NK-92 treated with Interleukin-12 subunit alpha and Interleukin-12 subunit beta, amount 100 ng/mL, for 24 hours (cell line): ENCODE results near the gene PIMREG.

Experiments used
- DNase-seq: peaks from one replicate; lab custom pipeline; 2025; lab: John Stamatoyannopoulos, UW

Gene PIMREG

DNA sequence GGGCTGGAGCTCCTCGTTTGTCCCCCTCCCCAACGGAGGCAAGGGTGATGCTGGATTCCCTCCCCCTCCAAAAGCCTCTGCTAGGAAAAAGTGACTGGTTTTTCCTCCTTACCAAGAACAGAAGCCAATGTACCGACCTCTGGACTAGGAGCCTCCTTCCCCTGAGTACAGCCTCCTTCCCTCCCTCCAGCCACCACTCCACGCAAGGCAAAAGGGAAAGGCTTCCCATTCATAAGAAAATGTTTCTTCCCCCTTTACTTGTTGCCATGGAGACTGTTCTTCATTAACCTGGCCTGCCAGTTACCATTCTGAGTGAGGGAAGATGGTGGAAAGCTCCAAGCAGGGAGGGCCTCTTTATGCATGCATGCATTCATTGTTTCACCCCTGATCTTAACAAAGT is 4.3 kb upstream of the PIMREG start:
- DNase-seq, result no peak

DNA sequence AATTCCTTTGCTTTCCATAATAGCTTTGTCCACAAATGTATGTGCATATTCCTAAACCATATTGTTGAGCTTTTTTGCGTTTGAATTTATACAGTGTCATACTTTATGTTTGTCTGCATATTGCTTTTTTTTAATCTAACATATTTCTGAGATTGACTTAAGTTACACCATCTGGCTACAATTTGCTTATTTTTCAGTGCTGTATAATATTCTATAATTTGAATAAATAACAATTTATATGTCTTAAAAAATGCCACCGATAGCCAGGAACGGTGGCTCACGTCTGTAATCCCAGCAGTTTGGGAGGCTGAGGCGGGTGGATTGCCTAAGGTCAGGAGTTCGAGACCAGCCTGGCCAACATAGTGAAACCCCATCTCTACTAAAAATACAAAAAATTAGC is 1.5 kb upstream of the PIMREG start:
- DNase-seq, result no peak

DNA sequence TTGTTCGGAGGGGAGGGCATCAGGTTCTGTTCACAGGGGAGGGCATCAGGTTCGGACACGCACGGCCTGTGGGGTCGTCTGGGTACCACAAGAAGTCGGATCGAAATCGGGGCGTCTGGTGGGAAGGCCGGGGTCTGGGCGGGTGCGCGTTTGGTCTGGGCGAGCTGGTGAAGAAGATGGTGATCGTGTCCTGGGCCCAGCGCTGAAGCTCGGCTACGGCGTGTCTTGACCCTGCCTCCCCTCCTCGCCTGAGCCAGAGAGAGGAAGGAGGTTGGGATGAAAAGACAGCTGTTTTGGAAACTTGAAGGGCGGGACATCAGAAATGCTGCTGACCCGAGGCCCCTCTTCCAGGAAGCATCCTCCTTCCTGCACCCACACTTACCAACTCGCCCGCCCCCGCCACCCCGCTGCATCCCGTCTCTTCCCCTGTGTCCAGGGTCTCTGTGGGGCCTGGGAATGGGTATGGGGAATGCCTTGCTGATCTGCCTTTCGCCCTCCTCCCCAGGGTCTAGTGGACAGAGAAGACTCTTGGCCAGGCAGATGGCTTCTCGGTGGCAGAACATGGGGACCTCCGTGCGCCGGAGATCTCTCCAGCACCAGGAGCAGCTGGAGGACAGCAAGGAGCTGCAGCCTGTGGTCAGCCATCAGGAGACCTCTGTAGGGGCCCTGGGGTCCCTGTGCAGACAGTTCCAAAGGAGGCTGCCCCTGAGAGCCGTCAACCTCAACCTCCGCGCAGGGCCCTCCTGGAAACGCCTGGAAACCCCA is 498 bp downstream of the PIMREG start:
- DNase-seq, result no peak

DNA sequence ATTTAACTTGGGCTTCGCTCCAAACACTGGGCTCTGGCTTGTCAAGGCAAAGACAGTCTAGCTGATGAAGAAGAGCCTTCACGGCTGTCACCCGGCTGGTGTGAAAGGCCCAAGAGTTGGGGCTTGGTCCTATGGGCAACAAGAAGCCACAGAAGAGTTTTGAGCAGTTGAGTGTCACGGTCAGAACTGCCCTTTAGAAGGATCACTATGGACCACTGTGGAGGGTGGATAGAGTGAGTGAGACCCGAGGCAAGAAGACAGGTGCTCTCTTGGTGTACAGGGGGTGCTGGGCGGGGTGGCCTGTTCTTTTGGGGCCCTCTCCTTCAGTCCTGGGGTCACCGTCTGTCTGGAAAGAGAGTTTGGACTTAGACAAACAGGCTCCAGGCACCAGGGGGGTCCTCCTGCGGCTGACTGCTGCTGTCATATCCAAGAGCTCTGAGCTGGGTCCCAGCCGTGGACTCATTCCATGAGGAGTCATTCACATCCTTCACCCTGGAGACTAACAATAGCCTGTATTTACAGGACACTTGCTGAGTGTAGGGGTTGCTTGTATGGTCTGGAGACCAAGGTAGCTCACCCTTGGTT is 2.4 kb downstream of the PIMREG start:
- no peak for DNase-seq

DNA sequence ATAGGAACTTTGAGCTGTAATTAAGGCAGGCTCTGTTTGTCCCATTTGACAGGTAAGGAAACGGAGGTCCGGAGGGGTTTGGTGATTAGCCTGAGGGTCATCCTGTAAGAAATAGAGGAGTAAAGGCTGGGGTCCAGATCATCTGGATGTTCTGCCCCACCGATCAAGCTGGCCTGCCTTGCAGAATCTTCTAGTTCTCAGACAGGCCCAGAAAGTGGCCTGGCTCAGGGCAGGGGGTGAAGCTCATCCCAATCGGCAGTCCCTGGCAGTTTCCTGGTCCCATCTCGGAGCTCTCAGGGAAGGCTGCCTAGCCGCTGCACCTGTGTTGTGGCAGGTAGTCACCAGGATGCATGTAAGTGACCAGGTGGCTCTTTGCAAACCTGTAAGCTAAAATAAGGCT is 4.2 kb downstream of the PIMREG start:
- no peak for DNase-seq

DNA sequence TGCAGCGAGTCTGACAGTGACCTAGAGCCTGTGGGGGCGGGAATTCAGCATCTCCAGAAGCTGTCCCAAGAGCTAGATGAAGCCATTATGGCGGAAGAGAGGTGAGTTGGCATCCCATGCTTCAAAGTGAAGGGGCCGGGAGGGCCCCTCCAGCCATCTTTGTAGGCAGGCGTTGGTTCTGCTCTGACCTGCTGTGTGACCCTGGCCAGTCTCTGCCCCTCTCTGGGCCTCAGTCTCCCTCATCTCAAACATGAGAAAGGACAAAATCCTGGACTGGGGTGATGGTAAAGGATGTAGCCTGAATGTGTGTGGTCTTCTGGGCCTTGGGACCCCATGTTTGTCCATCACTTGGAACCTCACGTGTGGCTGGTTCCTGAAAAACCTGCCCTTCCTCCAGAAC is 5.1 kb downstream of the PIMREG start:
- DNase-seq, result no peak

DNA sequence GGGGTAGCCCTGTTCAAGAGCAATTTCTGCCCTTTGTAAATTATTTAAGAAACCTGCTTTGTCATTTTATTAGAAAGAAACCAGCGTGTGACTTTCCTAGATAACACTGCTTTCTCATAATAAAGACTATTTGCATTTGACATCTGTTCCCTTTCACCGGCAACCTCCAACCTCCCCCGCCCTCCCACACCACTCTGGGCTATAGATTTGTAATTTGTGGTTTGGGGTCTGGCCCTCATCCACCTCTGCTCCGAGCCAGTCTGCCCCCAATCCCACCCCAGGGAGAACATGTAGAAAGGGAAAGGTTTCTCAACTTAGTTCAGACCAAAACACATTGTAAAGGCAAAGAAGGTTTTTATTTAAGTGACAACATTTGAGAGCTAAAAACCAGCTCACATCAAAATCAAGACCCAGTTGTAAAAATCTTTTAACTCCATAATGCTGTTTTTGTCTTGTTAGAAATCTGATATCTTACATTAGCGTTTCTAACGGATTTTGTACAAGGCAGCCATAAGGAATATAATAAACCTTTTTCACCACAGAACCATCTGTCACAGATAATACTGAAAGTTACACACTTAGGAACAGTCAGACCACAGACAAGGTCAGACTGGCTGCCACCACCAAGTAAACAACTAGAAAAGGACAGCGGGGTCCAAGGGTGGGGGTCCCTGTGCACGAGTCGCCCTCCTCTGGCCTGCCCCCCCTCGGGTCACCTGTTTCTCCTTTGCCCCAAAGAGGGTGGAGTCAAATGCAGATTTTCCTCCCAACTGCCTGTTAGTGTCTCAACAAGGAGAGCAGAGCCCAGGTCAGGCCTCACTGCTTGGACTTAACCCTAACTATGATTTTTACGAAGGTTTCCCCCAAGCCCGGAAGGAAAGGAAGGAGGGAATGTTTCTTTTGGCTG is 6.9 kb downstream of the PIMREG start:
- DNase-seq, result no peak

DNA sequence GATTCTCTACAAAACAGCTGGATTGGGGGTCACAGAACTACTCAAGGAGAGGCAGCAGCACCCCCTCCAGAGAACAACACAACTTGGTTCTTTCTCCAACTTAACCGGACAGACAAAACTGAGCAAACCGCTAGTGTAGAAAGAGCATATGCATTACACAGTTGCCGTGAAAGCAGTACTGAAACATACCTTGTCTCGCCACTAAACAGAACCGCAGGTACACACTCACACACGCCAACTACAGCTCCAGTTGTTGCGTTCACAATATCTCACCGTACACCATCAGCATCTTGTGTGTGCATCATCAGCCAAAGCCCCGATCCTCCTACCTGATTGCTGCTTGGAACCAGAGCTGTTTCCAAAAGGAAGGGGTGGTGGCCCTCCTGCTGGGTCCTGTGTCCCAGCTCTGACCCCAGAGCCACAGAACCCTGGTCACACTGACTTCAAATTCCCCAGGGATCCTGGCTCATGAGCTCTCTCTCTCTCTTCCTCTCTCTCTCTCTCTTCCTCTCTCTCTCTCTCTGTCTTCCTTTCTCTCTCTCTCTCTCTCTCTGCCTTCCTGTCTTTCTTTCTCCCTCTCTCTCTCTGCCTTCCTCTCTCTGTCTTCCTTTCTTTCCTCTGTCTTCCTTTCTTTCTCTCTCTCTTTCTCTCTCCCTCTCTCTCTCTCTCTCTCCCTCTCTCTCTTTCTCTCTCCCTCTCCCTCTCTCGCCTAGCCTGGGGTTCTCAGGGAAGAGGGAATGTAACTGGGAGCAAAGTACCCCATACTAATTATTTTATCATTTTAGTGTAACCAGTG is 8.4 kb downstream of the PIMREG start:
- no peak for DNase-seq

DNA sequence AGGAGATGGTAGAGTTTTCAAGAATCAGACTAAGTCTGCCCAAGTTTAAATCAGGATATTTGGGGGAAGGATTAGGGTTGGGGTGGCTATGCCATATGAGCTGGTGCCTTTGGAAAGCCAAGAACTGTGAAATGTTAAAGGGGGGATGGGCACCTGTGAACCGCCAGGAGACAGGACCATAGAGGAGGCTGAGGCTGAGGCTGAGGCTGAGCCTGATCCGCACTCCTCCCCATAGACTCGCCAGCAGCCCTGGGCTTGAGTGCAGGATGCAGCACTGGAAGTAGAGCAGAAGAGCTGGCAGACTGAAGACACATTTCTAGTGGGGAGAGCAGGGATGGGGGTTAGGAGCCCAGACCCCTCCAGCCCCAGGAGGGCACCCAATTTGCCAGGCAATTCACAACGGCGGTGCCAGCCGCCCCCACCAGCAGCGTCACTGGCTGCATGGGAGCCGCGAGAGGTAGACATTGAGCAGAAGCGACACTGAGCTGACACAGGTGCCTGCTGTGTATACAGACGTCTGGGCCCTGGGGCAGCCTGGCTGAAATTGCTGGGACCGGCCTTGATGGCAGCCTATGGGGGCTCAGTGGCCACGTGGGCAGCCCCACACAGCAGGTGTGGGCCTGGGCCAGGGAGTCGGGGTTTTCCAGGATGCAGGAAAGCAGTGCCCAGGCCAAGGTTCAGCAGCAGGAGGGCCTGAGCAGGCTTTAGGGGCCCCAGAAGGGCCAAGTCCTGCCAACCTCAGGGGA is 9.2 kb downstream of the PIMREG start:
- no peak for DNase-seq

DNA sequence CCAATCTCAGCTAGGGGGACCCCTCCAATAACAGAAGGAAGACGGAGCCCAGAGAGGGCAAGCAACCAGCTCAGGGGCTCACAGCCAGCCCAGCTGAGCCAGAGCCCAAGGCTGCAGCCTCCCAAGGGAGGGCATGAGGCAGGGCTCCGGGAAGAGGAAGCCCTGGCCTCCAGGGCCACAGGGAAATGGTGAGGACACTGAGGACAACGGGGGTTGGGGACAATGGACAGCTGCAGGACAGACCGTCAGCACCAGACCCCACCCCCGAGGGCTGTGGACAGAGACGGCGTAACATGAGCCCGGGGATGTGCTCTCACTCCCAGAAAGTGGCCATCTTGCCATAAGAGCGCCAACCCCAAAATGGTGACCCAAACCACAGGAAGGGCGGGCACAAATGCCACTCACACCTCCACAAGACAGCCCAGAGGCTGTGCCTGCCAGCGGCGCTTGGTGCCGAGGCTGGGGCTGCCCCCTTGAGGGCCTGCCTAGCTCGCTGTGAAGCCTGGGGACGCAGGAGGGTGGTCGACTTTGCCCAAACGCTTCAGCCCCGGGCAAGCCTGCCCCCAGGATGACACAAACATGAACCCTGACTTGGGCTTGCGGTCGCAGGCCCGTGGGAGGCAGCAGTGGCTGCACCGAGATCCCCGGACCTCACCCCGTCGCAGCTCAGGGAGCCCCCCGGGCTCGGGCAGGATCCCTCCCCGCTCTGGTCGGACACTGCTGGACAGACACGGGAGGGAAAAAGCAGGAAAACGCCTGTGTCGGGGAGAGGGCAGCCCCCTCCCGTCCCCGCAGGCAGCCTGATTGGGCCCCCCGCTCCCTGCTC is 10.5 kb downstream of the PIMREG start:
- no peak for DNase-seq

DNA sequence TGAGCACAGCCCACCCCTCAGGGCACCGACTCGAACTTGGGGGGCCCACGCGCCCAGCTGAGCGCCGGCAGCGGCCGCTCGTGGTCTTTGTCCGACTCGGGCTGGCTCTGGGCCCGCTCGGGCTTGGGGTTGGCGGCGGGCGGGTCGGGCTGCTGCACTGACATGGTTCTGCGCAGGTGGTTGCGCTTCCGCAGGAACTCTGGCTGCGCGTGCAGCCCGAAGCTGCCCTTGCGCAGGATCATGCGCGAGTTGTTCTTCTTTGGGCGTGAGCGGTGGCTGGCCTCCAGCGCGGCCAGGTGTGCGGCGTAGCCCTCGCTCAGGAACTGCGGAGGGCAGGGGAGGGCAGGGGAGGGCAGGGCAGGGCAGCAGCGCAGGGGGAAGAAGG is 11.1 kb downstream of the PIMREG start:
- DNase-seq, result no peak

DNA sequence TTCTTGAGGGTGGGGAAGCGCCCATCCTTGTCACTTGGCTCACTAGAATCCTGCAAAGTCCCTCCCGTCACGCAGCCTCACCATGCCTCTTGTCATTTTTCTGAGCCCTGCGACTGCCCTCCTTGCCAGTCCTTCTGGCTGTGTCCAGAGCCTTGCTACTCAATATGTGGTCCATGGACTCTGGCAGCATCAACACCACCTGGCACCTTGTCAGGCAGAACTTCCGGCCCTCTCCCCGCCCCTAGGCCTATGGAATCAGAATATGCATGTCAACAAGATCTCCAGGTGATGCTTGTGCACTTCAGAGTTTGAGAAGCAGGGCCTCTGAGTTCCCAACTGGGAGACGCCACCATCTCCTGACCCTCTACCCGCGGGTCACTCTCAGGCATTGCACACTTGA is 12.1 kb downstream of the PIMREG start:
- no peak for DNase-seq

DNA sequence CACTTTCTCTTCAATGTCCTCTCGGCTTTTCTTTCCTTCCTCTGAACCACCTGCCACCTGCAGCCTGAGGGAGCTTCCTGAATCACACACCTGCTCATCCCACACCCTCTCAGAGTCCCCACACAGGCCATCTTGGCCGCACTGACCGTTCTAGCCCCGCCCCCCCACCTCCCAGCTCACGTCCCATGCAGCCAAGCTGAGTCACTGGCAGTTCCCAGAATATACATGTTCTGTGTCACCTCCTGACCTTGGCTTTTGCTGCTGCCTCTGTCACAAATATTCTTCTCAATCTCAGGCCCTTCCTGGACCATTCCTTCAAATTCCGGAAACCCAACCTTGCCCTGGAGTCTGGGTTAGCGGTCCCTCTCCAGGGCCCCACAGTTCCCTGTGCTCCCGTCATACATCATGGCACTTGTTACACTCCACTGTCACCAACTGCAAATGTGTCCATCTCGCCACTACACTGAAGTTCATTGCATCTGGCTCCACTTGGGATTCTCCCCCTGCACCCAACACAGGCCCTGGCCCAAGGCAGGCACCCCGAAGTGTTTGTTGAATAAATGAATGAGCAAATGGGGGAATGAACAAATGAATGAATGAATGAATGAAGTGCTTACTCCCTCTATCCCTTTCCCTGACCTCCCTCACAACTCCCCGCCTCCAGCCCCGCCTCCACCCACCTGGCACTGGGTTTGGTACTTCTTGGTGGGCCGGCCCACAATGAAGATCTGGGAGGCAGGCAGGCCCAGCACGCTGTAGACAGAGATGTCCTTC is 12.8 kb downstream of the PIMREG start:
- DNase-seq, result no peak

DNA sequence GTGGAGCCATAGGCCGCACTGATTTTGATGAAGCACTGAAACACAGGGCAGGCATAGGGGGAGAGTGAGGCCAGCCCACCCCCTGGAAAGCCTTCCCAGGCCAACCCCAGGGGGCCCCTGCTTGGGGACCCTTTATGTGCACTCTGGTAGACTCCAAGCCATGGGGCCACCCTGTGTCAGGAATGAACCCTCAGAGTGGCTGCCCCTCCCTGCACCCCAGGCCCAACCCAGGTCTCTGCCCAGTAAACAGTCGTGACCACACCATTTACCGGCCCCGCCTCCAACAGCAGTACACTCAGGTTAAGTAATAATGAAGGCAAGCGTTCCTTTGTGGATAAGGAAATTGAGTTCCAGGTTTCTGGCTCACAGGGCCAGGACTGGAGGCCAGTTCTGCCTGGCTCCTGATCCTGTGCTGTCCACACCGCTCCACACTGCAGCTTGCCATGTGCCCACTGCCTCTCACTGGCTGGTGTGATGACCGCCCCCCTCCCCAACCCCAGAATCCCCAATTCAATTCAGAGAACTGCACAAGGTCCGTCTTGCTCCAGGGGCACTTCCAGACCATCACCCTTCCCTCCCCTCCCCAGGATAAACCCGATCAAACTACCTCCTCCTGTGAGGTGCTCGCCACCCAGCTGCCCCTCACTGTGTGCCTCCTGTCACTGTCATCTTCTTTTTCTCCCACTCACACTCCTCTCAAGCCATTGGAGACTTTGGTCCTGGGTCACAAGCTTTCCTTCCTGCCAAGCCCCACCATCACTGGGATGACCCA is 13.6 kb downstream of the PIMREG start:
- no peak for DNase-seq

DNA sequence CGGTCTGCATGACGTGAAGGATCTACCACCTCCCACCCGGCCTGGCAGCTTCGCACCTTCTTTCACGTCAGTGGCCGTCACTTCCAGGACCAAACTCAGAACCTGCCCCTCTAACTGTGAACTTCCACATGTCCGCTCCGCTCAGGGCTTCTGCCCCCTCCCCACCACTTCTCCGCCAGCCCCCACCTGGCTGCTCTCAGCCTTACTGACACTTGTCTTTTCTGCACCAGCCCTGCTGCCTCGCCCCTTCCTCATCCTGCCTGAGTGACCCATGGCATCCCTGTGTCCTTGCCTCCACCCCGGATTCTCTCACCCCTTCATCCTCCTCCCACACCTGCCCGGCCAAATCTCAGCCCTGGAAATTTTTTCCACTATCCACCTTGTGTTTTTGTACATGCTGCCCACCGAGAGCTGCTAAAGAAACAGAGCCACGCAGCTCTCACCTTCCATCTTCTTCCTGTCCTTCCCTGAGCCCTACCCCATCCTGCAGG is 14.2 kb downstream of the PIMREG start:
- DNase-seq, result no peak

DNA sequence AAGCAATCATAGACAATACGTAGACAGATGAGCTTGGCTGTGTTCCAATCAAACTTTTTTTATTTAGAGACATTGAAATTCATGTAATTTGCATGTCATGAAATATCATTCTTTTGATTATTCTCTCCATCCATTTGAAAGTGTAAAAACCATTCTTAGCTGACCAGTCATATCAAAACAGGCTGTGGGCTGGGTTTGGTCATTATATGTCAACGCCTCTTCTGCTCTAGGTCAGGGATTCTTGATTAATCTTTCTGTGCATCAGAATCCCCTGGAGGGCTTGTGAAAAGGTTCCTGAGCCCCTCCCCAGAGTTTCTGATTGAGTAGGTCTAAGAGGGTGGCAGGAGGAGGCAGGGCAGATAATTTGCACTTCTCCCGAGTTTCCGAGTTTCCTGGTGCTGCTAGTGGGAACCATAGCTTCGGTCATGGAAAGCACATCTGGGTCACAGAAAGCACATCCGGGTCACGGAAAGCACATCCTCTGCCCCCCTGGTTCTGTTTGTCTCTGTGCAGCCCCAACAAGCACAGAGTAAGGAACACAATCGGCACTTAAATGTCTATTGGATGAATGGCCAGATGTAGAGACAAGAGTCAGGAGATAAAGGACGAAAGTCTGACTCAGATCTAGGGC is 16.4 kb downstream of the PIMREG start:
- DNase-seq, result no peak

DNA sequence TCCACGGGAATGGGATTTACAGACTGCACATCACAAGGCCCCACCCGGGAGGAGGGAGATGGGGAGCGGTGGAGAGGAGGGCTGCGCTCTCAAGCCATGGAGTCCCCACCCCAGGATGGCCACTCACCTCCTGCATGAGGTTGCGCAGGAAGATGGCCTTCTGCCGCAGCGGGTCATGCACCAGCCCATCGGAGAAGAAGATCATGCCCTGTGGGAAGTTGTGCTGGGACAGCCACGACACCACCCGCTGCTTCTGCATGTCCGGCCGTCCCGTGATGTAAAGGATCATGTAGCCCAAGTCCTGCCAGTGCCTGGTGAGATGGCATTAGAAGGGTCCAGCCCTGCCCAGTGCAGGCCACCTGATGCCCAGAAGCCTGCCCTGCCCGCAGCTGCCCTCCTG is 17.0 kb downstream of the PIMREG start:
- DNase-seq, result no peak

DNA sequence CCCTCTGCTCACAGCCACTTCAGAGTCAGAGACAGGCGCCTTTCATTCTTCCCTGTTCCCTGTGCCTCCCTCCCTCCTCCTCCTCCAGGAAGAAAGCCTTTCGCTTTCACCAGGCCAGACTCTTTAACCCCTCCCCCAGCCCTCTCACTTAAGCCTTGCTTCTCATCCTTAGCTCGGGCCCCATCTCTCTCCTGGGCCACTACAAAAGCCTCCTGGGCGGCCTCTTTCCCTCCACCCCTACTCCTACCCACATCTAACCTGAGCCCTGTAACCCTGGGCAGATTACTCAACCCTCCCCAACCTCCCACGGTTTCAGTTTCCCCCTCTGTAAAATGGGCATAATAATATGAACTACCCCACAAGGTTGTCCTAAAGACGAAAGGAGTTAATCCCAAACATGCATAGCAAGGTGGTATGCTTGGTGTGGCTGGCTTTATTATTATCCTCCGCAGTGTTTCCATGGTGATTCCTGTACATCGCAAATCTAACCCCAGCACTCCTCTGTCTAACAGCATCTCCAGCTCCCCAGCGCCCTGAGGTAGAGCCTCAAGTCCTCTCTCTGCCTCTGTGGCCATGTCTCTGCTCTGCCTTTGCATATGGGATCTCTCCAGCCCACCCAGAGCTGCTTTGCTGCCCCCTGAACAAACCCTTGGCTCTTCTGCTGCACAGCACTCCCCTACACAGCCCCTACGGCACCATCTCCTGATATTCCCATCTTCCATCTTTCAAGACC is 17.7 kb downstream of the PIMREG start:
- DNase-seq, result no peak
